ENCODE measurements around the gene KCNH8.

Gene KCNH8

DNA sequence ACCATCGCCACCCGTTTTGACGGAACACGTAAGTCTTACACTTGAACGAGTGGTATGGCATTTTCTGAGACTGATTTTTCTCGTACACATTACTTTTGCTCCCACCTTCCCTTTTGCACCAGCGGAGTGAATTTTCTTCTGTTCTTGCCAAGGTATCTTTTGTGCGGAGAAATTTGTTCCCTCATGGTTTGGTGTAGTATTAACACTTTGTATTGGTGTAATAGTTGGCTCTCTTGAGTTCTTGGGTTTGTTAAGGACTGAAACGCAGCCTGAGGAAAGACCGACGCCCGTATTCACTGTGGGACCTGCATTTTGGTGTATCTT is 420 bp downstream of the KCNH8 start:
- POLR2A ChIA-PET, result no interaction called here
- CTCF ChIA-PET, result interaction anchor here (1.5 to 1.6 kb wide), 2 partner anchors 39 to 718 kb away, joined by 5 to 6 read pairs; no protein-coding TSS in a partner anchor
- no peak for DNase-seq (ENCODE audit: extremely low spot score)
- TF ChIP-seq, protein P1, sequence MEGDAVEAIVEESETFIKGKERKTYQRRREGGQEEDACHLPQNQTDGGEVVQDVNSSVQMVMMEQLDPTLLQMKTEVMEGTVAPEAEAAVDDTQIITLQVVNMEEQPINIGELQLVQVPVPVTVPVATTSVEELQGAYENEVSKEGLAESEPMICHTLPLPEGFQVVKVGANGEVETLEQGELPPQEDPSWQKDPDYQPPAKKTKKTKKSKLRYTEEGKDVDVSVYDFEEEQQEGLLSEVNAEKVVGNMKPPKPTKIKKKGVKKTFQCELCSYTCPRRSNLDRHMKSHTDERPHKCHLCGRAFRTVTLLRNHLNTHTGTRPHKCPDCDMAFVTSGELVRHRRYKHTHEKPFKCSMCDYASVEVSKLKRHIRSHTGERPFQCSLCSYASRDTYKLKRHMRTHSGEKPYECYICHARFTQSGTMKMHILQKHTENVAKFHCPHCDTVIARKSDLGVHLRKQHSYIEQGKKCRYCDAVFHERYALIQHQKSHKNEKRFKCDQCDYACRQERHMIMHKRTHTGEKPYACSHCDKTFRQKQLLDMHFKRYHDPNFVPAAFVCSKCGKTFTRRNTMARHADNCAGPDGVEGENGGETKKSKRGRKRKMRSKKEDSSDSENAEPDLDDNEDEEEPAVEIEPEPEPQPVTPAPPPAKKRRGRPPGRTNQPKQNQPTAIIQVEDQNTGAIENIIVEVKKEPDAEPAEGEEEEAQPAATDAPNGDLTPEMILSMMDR (IDR thresholded peaks at IDR 0.05; ENCODE audit: control extremely low read depth, extremely low read depth, low read depth, missing control alignments), result no peak

DNA sequence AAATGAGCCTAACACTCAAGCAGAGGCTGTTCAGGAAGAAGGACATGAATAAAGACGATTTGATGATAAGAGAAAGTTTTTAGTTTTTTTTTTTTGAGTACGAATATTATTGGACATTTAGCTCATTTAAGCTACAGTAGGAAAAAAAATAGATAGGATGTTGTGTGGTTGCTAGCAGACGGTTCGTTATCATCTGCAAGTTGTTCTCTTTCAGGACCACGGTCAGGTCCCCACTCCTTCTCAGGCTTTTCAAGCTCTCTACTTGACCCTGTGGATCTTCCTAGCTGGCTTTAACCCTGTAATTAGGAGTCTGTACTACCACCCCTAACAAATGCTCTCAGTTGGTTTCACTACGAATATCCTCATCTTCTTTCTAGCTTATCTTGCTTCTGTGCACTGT is 1.1 kb downstream of the KCNH8 start:
- ChIA-PET CTCF (interaction anchor here (1.5 to 1.6 kb wide), 2 partner anchors 39 to 717 kb away, joined by 5 to 6 read pairs; no protein-coding TSS in a partner anchor), POLR2A (interaction anchor here (0.6 kb wide), 1 partner anchor 30 kb away, joined by 3 read pairs; no protein-coding TSS in a partner anchor)
- peak; percentile 12 for DNase-seq (ENCODE audit: extremely low spot score)
- TF ChIP-seq, protein P1 (IDR thresholded peaks at IDR 0.05; ENCODE audit: control extremely low read depth, extremely low read depth, low read depth, missing control alignments), result no peak

DNA sequence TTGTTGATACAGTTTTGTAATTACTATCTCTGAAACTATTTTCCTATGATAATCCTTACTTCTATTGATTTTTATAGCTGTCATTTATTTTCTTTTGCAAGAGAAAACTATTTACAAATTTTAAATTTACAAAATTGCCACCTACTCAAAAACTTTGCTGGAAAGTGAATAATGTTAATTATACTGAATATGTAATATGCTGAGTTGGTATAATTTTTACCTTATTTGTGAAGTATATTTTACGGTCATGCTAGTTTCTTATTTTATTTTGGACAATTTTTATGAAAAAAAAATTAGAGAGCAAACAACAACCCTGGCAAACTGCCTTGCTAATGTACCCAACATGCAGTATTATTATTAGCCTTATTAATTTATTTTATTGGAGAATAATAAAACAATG is 2.9 kb downstream of the KCNH8 start:
- TF ChIP-seq, protein P1 (IDR thresholded peaks at IDR 0.05; ENCODE audit: control extremely low read depth, extremely low read depth, low read depth, missing control alignments), result no peak
- CTCF ChIA-PET, result no interaction called here
- POLR2A ChIA-PET, result no interaction called here
- DNase-seq (ENCODE audit: extremely low spot score), result no peak

DNA sequence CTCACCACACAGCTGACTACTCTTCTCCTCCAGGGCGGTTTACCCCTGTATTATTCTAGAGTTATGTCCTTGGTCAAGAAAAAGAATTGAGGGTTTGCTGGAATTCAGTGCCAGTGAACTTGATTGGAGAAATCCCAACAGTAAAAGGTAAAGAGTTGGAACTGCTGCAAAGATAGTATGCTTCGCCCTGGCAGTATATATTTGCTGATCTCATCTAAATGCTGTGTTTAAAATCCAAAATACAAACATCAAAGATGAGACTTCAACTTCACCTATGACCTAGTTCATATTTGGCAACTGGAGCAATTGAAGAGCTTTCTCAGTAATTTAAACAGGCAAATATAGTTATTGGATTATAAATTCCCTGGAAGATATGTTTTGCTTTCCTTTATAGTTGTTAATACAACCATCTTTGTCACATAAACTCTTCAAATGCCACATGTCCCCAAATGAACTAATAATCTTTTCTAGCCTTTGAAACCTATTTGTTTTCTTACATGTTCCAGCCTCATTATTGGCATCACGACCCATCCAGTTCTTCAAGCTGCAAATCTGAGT is 6.5 kb downstream of the KCNH8 start:
- DNase-seq (ENCODE audit: extremely low spot score), result no peak
- ChIA-PET CTCF (no interaction called here), POLR2A (no interaction called here)
- TF ChIP-seq, protein P1 (IDR thresholded peaks at IDR 0.05; ENCODE audit: control extremely low read depth, extremely low read depth, low read depth, missing control alignments), result no peak

DNA sequence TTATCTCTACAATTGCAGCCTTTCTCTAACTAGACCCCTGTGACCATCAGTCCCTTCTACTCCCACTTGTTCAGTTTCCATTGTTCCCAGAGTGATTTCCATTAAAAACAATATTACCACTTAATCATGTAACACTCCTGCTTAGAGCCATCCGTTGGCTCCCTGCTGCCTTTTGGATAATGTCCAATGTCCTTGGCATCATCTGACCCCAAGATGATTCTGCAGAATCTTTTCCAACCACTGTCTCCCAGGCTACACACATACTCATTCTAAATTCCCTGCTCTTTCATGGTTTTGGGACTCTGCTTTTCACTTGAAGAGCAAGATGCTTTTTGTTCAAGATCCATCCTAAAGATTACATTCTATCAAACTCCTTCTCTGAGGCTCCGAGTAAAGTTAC is 7.1 kb downstream of the KCNH8 start:
- CTCF ChIA-PET, result no interaction called here
- POLR2A ChIA-PET, result no interaction called here
- TF ChIP-seq, protein P1 (IDR thresholded peaks at IDR 0.05; ENCODE audit: control extremely low read depth, extremely low read depth, low read depth, missing control alignments), result no peak
- no peak for DNase-seq (ENCODE audit: extremely low spot score)

DNA sequence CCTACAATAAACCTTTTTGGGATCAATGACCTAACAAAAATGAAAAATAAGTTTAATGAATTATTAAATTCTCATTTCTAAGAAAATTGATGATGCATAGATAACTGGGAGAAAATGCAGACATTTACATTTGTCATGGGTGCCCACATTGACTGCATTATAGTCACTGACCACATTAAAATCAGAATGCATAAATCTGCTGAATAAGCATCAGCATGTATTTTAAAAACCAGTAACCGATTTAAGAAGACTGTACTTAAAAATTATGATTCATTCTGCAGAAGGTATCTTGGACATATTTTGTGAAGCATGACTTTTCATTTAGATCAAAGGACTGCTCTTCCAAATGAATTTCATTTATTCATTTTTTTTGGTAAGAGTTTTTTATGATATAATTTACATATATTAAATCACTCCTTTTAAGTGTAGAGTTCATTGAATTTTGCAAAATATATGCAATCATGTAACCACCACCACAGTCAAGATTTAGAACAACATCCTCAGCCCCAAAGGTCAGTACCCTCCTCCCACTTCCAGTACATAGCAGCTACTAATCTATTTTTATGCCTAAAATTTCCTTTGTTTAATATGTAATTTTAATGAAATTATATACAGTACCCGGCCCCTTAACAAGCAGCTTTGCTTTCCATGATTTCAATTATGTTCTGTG is 11.8 kb downstream of the KCNH8 start:
- TF ChIP-seq, protein P1 (IDR thresholded peaks at IDR 0.05; ENCODE audit: control extremely low read depth, extremely low read depth, low read depth, missing control alignments), result no peak
- no peak for DNase-seq (ENCODE audit: extremely low spot score)
- POLR2A ChIA-PET, result no interaction called here
- CTCF ChIA-PET, result no interaction called here

All from GM10248 (cell line).